Keratinocyte (primary cell): ENCODE results near the gene GRK4. TPM values are rescaled to one million over a fixed set of nuclear protein-coding genes. Genes with fewer than 3 reads are reported as not detected.
"Not testable (repeated sequence)": the region's sequence is repeated elsewhere in the genome, so short reads cannot be mapped to it uniquely, and the experiment has no call there.

Experiments
- DNase-seq: peaks from one replicate; pipeline ENCODE4 v3.0.0-alpha.2; 2011; ENCODE audit warnings: low read depth, missing footprints, low spot score
- FAIRE-seq: peaks from 2 replicates; lab custom pipeline; 2011; peaks lifted over from hg19 to GRCh38; lab: Jason Lieb, UNC
- H2AFZ ChIP-seq: 2 replicates; pipeline ENCODE4 v1.6.0; 2012; ENCODE audit warnings: low read length, control low read depth, inconsistent platforms; ENCODE audit not compliant: control insufficient read depth
- H3K27ac ChIP-seq: 2 replicates; pipeline ENCODE4 v1.5.1; 2011; ENCODE audit warnings: low read length; ENCODE audit not compliant: control insufficient read depth, insufficient read depth
- H3K27me3 ChIP-seq: 3 replicates; pipeline ENCODE4 v1.6.0; 2011; ENCODE audit warnings: low read length; ENCODE audit not compliant: control insufficient read depth, insufficient read depth; ENCODE audit errors: extremely low read depth
- H3K36me3 ChIP-seq, 2 experiments: 2 replicates in 1 of 2; 3 replicates in 1 of 2; pipeline ENCODE4 v1.5.1; 2011; ENCODE audit warnings: low read length in 2 of 2, mild to moderate bottlenecking in 1 of 2; ENCODE audit not compliant: control insufficient read depth in 2 of 2, insufficient read depth in 2 of 2; ENCODE audit errors: extremely low read depth in 1 of 2
- H3K4me1 ChIP-seq: 3 replicates; pipeline ENCODE4 v1.5.1; 2011; ENCODE audit warnings: low read length; ENCODE audit not compliant: control insufficient read depth, insufficient read depth; ENCODE audit errors: extremely low read depth
- H3K4me2 ChIP-seq: 3 replicates; pipeline ENCODE4 v1.6.0; 2011; ENCODE audit warnings: low read depth, low read length; ENCODE audit not compliant: control insufficient read depth, insufficient read depth; ENCODE audit errors: extremely low read depth
- H3K4me3 ChIP-seq, 3 experiments: fragments of 200-600 bp in 1 of 3; sonication (generic) in 1 of 3; 2 replicates in 2 of 3; 3 replicates in 1 of 3; pipeline ENCODE4 v1.5.1; 2011 to 2016; ENCODE audit warnings: low read length in 3 of 3, mild to moderate bottlenecking in 3 of 3, control low read depth in 2 of 3, inconsistent platforms in 1 of 3, low read depth in 1 of 3, mixed read lengths in 1 of 3, mixed run types in 1 of 3, moderate library complexity in 1 of 3; ENCODE audit not compliant: control insufficient read depth in 2 of 3, insufficient read depth in 2 of 3; ENCODE audit errors: extremely low read depth in 1 of 3
- H3K79me2 ChIP-seq: 2 replicates; pipeline ENCODE4 v1.6.0; 2012; ENCODE audit warnings: low read length; ENCODE audit not compliant: control insufficient read depth, insufficient read depth
- H3K9ac ChIP-seq: 3 replicates; pipeline ENCODE4 v1.6.0; 2011; ENCODE audit warnings: low read length; ENCODE audit not compliant: control insufficient read depth, insufficient read depth; ENCODE audit errors: extremely low read depth
- H3K9me1 ChIP-seq: 3 replicates; pipeline ENCODE4 v1.6.0; 2011; ENCODE audit warnings: low read length; ENCODE audit not compliant: control insufficient read depth, insufficient read depth; ENCODE audit errors: extremely low read depth
- H3K9me3 ChIP-seq: 2 replicates; pipeline ENCODE4 v1.5.1; 2012; ENCODE audit warnings: low read depth, low read length; ENCODE audit not compliant: control insufficient read depth
- H4K20me1 ChIP-seq: 3 replicates; pipeline ENCODE4 v1.6.0; 2011; ENCODE audit warnings: low read length; ENCODE audit not compliant: control insufficient read depth, insufficient read depth; ENCODE audit errors: extremely low read depth
- CTCF ChIP-seq, 3 experiments: IDR thresholded peaks in 1 of 3; conservative IDR thresholded peaks in 1 of 3; optimal IDR thresholded peaks in 1 of 3; 2 replicates in 2 of 3; 3 replicates in 1 of 3; pipeline versions ENCODE3 to v1.5.1; 2011; ENCODE audit warnings: low read length in 3 of 3, mild to moderate bottlenecking in 3 of 3, moderate library complexity in 2 of 3, control low read depth in 1 of 3, inconsistent platforms in 1 of 3; ENCODE audit not compliant: insufficient read depth in 2 of 3; ENCODE audit errors: extremely low read depth in 1 of 3
- EZH2 ChIP-seq: IDR thresholded peaks from one replicate; pipeline ENCODE4 v1.6.1; 2012; ENCODE audit warnings: inconsistent platforms, mild to moderate bottlenecking, low read length, moderate library complexity
- dilution Hi-C: fragments of 300-500 bp; cut with MboI; formaldehyde crosslinking; loops from one replicate; pipeline ENCODE4 v1.7.0; 2020; ENCODE audit warnings: low sequenced_read_pairs; ENCODE audit not compliant: extremely low pct_ligation_motif_present
- polyA plus RNA-seq, 5 experiments: library from polyadenylated mRNA; depleted of rRNA in 3 of 5; stranded (reverse) in 3 of 5; stranded (forward) in 1 of 5; unstranded in 1 of 5; fragments of >200 nt; gene quantifications; 1 replicate in 1 of 5; 2 replicates in 3 of 5; 3 replicates in 1 of 5; pipeline versions ENCODE4 v1.2.1 to v1.2.3, GENCODE V29; 2011 to 2012; ENCODE audit warnings: missing spikeins in 2 of 5, low read depth in 1 of 5, low replicate concordance in 1 of 5

GRK4 gene
- polyA plus RNA-seq, 1 donor (not counting 4 experiments of a cell fraction or from before 2014, with no cell fraction given) = 4.3 TPM

DNA sequence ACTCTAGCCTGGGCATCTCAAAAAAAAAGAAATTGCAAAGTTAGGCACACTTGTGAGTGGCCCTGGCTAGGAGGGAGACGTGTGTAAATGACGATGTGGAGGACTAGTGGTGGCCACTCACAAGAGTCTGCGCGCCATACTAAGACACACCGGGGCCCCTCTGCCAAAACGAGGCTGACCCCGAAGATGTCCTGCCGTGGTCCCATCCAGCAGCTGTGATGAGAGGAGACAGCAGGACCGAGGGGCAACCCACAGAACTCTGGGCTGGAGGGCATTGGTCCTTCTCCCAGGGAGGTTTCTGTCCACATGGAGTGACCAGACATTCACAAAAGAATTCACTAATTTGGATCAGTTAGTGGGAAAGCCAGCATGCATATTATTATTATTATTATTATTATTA lies 47.6 kb upstream of the GRK4 start:
- FAIRE-seq (no peak), DNase-seq (no peak)
- no peaks in the 10 kb centered on the region for H3K27me3 ChIP-seq
- H3K27ac ChIP-seq = no peak overlapping the region
- no peak overlapping the region for H3K9ac ChIP-seq
- H3K9me3 ChIP-seq = no peaks in the 10 kb centered on the region
- H3K4me1 ChIP-seq = no peaks in the 10 kb centered on the region
- dilution Hi-C loops = no loop called here
- peaks cover 4% of the 10 kb centered on the region for H3K79me2 ChIP-seq
- H3K36me3 ChIP-seq = peaks cover 20 to 23% of the 10 kb centered on the region in 2 experiments
- TF ChIP-seq CTCF (optimal IDR thresholded peaks at IDR 0.05 in 1 of 3, IDR thresholded peaks at IDR 0.05 in 1 of 3, conservative IDR thresholded peaks at IDR 0.05 in 1 of 3; ENCODE audit: extremely low read depth in 1 of 3, insufficient read depth in 2 of 3, low read length in 3 of 3) = no peak
- no peak for TF ChIP-seq EZH2
- no peak overlapping the region for H3K4me3 ChIP-seq
- no peaks in the 10 kb centered on the region for H4K20me1 ChIP-seq
- H2AFZ ChIP-seq = no peak overlapping the region
- H3K4me2 ChIP-seq = no peak overlapping the region
- H3K9me1 ChIP-seq = no peaks in the 10 kb centered on the region

- H4K20me1 ChIP-seq, H3K4me3 ChIP-seq, H3K9ac ChIP-seq, H3K9me1 ChIP-seq, H3K27me3 ChIP-seq, dilution Hi-C loops, H2AFZ ChIP-seq, H3K9me3 ChIP-seq, H3K27ac ChIP-seq, FAIRE-seq, DNase-seq, H3K4me1 ChIP-seq, H3K4me2 ChIP-seq, H3K79me2 ChIP-seq: not testable (repeated sequence)
- peaks cover 18 to 19% of the 10 kb centered on the region in 2 experiments for H3K36me3 ChIP-seq
Observed at GRCh38 chr4:2916696-2917095, 46.7 kb upstream of the GRK4 start.

DNA sequence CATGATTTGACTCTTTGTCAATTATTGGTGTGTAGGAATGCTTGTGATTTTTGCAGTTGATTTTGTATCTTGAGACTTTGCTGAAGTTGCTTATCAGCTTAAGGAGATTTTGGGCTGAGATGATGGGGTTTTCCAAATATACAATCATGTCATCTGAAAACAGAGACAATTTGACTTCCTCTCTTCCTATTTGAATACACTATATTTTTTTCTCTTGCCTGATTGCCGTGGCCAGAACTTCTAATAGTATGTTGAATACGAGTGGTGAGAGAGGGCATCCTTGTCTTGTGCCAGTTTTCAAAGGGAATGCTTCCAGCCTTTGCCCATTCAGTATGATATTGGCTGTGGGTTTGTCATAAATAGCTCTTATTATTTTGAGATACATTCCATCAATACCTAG lies 45.1 kb upstream of the GRK4 start:
- DNase-seq, H3K9me1 ChIP-seq, H4K20me1 ChIP-seq, FAIRE-seq, H3K9ac ChIP-seq, H3K4me2 ChIP-seq, H3K27me3 ChIP-seq, H3K27ac ChIP-seq, H3K9me3 ChIP-seq, dilution Hi-C loops, H2AFZ ChIP-seq, H3K4me1 ChIP-seq, H3K4me3 ChIP-seq, H3K79me2 ChIP-seq: not testable (repeated sequence)
- peaks cover 11 to 14% of the 10 kb centered on the region in 2 experiments for H3K36me3 ChIP-seq

GRCh38 chr4:2918714-2919113 lies 44.7 kb upstream of the GRK4 start:
- dilution Hi-C loops, H3K27ac ChIP-seq, H3K4me3 ChIP-seq, H4K20me1 ChIP-seq, DNase-seq, FAIRE-seq, H3K4me1 ChIP-seq, H3K4me2 ChIP-seq, H3K9me1 ChIP-seq, H2AFZ ChIP-seq, H3K9me3 ChIP-seq, H3K9ac ChIP-seq, H3K27me3 ChIP-seq, H3K79me2 ChIP-seq: not testable (repeated sequence)
- H3K36me3 ChIP-seq = peaks cover 7 to 12% of the 10 kb centered on the region in 2 experiments
